ENCODE measurements around the gene EBPL.

- TF ChIP-seq, protein P1, sequence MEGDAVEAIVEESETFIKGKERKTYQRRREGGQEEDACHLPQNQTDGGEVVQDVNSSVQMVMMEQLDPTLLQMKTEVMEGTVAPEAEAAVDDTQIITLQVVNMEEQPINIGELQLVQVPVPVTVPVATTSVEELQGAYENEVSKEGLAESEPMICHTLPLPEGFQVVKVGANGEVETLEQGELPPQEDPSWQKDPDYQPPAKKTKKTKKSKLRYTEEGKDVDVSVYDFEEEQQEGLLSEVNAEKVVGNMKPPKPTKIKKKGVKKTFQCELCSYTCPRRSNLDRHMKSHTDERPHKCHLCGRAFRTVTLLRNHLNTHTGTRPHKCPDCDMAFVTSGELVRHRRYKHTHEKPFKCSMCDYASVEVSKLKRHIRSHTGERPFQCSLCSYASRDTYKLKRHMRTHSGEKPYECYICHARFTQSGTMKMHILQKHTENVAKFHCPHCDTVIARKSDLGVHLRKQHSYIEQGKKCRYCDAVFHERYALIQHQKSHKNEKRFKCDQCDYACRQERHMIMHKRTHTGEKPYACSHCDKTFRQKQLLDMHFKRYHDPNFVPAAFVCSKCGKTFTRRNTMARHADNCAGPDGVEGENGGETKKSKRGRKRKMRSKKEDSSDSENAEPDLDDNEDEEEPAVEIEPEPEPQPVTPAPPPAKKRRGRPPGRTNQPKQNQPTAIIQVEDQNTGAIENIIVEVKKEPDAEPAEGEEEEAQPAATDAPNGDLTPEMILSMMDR (IDR thresholded peaks at IDR 0.05): no peak
- TF ChIP-seq POLR2A (IDR thresholded peaks at IDR 0.05): no peak
Measured at GRCh38 chr13:49649963-49650312, 41.3 kb downstream of the EBPL start.
